ENCODE data around the gene PCBD2.

The PCBD2 gene

DNA sequence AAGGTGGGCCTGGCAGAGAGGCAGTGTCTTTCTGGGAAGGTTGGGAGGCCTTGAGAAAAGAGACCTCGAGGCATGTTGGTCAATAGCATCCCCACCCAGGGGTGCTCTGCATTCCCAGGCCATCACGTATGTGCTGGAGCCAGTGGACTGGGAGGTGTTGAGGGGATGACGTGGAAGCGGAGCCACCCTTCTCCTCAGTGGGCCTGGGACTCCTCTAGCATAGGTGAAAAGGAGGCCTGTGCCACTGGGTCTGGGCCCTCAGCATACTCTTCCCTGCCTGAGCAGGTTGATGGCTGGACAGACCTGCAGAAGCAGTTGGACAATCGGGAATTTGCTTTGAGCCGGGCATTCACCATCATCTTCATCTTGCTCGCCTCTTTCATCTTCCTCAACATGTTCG, 103.6 kb downstream of the PCBD2 start:
- no peak for DNase-seq

- DNase-seq: no peak
These were observed 104.2 kb downstream of the PCBD2 start for GRCh38 chr5:135008981-135009735.

- DNase-seq: no peak
These were observed 105.0 kb downstream of the PCBD2 start for GRCh38 chr5:135009736-135010501.

- DNase-seq: no peak
These were observed 105.8 kb downstream of the PCBD2 start for GRCh38 chr5:135010502-135011354.

DNA sequence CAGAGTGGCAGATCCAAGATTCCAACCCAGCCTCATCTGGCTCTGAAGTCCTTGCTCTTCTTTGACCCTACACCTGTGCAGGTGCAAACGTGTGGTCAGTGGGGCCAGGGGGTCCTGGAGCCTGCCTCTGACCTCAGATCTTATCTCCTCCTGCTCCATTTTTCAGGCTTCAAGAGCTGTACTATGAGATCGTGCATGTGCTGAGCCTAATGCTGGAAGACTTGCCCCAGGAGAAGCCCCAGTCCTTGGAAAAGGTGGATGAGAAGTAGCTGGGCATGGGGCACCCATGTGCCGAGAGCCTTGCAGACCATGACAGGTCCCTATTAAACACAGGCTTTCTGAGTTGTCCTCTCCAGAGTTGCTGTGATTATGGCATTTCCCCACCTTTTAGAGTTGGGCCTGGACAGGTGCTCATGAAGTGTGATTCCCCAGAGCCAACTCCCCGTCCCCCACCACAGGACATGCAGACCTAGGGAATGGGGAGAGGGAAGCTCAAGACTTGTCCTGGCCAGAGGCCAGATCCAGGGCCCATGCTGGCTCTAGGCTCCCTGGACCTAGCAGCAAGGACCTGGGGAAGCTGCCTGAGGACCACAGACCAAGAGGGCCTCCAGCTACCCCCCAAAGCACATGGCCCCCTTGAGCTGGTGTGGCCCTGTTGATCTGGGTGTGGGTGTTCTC, 106.6 kb downstream of the PCBD2 start:
- no peak for DNase-seq

GRCh38 chr5:135012033-135012588, 107.2 kb downstream of the PCBD2 start:
- DNase-seq: no peak
